HG02642 (cell line): ENCODE data around the gene ZNF391.
"Not testable (repeated sequence)": the region's sequence is repeated elsewhere in the genome, so short reads cannot be mapped to it uniquely, and the experiment has no call there.

Experiments used
- ATAC-seq: cut with Tn5 transposase; IDR thresholded peaks from one replicate; pipeline ENCODE4 v1.9.1; 2021; ENCODE audit warnings: mild to moderate bottlenecking; ENCODE audit not compliant: unreplicated experiment, poor library complexity

ZNF391 gene

GRCh38 chr6:27419363-27419762 is 30.8 kb downstream of the ZNF391 start:
- no peak for ATAC-seq

GRCh38 chr6:27422651-27423332 is 34.2 kb downstream of the ZNF391 start:
- ATAC-seq = no peak

GRCh38 chr6:27424851-27425250 is 36.3 kb downstream of the ZNF391 start:
- ATAC-seq = not testable (repeated sequence)

- no peak for ATAC-seq
These were observed 37.6 kb downstream of the ZNF391 start for GRCh38 chr6:27426045-27426620.

GRCh38 chr6:27428502-27428901 is 39.9 kb downstream of the ZNF391 start:
- no peak for ATAC-seq

- no peak for ATAC-seq
These were observed 40.4 kb downstream of the ZNF391 start for GRCh38 chr6:27428966-27429365.

- no peak for ATAC-seq
These were observed 45.2 kb downstream of the ZNF391 start for GRCh38 chr6:27433714-27434113.

GRCh38 chr6:27439371-27439770 is 50.8 kb downstream of the ZNF391 start:
- ATAC-seq = no peak

GRCh38 chr6:27441001-27441400 is 52.4 kb downstream of the ZNF391 start:
- no peak for ATAC-seq

GRCh38 chr6:27442932-27443331 is 54.4 kb downstream of the ZNF391 start:
- ATAC-seq = no peak

GRCh38 chr6:27448456-27448855 is 59.9 kb downstream of the ZNF391 start:
- ATAC-seq = no peak

- no peak for ATAC-seq
These were observed 63.3 kb downstream of the ZNF391 start for GRCh38 chr6:27451660-27452390.

- no peak for ATAC-seq
These were observed 63.9 kb downstream of the ZNF391 start for GRCh38 chr6:27452496-27452897.
